GM18951 (cell line): ENCODE measurements around the gene DBT.

Experiments
- POLR2A ChIP-seq: IDR thresholded peaks from 4 replicates; pipeline ENCODE4 v1.6.1; 2011; ENCODE audit warnings: mild to moderate bottlenecking; ENCODE audit not compliant: insufficient read length, insufficient read depth; ENCODE audit errors: extremely low read depth
- in situ Hi-C: fragments of 300-500 bp; cut with MboI; formaldehyde crosslinking; loops from one replicate; pipeline ENCODE4 v1.12.0; 2022; ENCODE audit warnings: low sequenced_read_pairs, mixed read lengths, inconsistent platforms; ENCODE audit not compliant: unreplicated experiment

Gene DBT

GRCh38 chr1:100142343-100142742 is 107.3 kb downstream of the DBT start:
- in situ Hi-C loops, result no loop called here
- no peak for TF ChIP-seq POLR2A

GRCh38 chr1:100141192-100141591 is 108.4 kb downstream of the DBT start:
- in situ Hi-C loops, result no loop called here
- TF ChIP-seq POLR2A, result no peak

GRCh38 chr1:100137602-100138001 is 112.0 kb downstream of the DBT start:
- in situ Hi-C loops, result no loop called here
- no peak for TF ChIP-seq POLR2A
